ENCODE data around the gene CAMK2D.

DNA sequence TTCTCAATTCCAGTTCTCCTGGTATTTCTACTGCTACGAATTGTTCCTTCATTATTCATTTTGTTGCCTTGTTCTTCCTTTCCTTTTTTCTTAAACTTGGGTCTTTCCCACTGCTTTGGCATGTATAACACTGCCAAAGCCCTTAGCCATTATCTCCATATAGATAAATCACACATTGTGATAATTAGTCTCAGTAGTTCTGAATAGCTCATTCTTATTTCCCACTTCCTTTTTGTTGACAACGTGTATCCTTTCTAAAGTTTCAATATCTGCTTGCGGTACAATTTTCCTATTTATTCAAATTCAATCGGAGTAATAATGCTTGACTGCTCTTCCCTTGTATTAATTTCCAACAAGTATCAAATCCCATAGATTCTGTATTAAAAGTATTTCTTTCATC lies 14.5 kb upstream of the CAMK2D start:
- TF ChIP-seq EP300 (IDR thresholded peaks at IDR 0.05) = no peak
- TF ChIP-seq, protein P1, sequence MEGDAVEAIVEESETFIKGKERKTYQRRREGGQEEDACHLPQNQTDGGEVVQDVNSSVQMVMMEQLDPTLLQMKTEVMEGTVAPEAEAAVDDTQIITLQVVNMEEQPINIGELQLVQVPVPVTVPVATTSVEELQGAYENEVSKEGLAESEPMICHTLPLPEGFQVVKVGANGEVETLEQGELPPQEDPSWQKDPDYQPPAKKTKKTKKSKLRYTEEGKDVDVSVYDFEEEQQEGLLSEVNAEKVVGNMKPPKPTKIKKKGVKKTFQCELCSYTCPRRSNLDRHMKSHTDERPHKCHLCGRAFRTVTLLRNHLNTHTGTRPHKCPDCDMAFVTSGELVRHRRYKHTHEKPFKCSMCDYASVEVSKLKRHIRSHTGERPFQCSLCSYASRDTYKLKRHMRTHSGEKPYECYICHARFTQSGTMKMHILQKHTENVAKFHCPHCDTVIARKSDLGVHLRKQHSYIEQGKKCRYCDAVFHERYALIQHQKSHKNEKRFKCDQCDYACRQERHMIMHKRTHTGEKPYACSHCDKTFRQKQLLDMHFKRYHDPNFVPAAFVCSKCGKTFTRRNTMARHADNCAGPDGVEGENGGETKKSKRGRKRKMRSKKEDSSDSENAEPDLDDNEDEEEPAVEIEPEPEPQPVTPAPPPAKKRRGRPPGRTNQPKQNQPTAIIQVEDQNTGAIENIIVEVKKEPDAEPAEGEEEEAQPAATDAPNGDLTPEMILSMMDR (IDR thresholded peaks at IDR 0.05) = no peak
- TF ChIP-seq POLR2A (IDR thresholded peaks at IDR 0.05; ENCODE audit: low read depth) = no peak

All from esophagus muscularis mucosa (tissue), 4 donors.